ENCODE results near the gene MORC4. TPM values are rescaled to one million over a fixed set of nuclear protein-coding genes. Genes with fewer than 3 reads are reported as not detected.

Gene MORC4
- total RNA-seq, 1 experiment from 2014 or later = 23.0 TPM

GRCh38 chrX:106946464-106946863 is 53.5 kb downstream of the MORC4 start:
- intact Hi-C loops (cut with micrococcal nuclease) = no loop called here
- CTCF ChIA-PET = interaction anchor here (0.7 to 0.8 kb wide), 2 partner anchors 15 to 56 kb away, joined by 3 read pairs; no protein-coding TSS in a partner anchor
- no peak for TF ChIP-seq CTCF (IDR thresholded peaks at IDR 0.05; ENCODE audit: unreplicated experiment)
- H3K27ac Mint-ChIP-seq (ENCODE audit: low read depth, unreplicated experiment) = no peak overlapping the region
- H3K9me3 Mint-ChIP-seq (ENCODE audit: unreplicated experiment) = no peaks in the 10 kb centered on the region
- H3K27me3 Mint-ChIP-seq (ENCODE audit: insufficient read depth, unreplicated experiment) = peaks cover 89% of the 10 kb centered on the region
- no peak for DNase-seq (ENCODE audit: unreplicated experiment)
- BruUV-seq (replicated peaks) = no TSS peak
- POLR2A ChIA-PET = no interaction called here
- H3K4me1 Mint-ChIP-seq (ENCODE audit: insufficient read depth, unreplicated experiment) = no peaks in the 10 kb centered on the region
- peaks cover 11% of the 10 kb centered on the region for H3K36me3 Mint-ChIP-seq (ENCODE audit: insufficient read depth, unreplicated experiment)
- no peak overlapping the region for H3K4me3 Mint-ChIP-seq (ENCODE audit: unreplicated experiment)

- no peak overlapping the region for H3K27ac Mint-ChIP-seq (ENCODE audit: low read depth, unreplicated experiment)
- no peaks in the 10 kb centered on the region for H3K4me1 Mint-ChIP-seq (ENCODE audit: insufficient read depth, unreplicated experiment)
- ChIA-PET POLR2A (no interaction called here), CTCF (no interaction called here)
- peaks cover 11% of the 10 kb centered on the region for H3K36me3 Mint-ChIP-seq (ENCODE audit: insufficient read depth, unreplicated experiment)
- intact Hi-C loops (cut with micrococcal nuclease) = no loop called here
- DNase-seq (ENCODE audit: unreplicated experiment) = no peak
- peaks cover 44% of the 10 kb centered on the region for H3K27me3 Mint-ChIP-seq (ENCODE audit: insufficient read depth, unreplicated experiment)
- no TSS peak for BruUV-seq (replicated peaks)
- TF ChIP-seq CTCF (IDR thresholded peaks at IDR 0.05; ENCODE audit: unreplicated experiment) = no peak
- no peak overlapping the region for H3K4me3 Mint-ChIP-seq (ENCODE audit: unreplicated experiment)
- no peaks in the 10 kb centered on the region for H3K9me3 Mint-ChIP-seq (ENCODE audit: unreplicated experiment)
Observed at GRCh38 chrX:106940068-106940467, 59.9 kb downstream of the MORC4 start.

GRCh38 chrX:106939566-106939965 is 60.4 kb downstream of the MORC4 start:
- CTCF ChIA-PET = no interaction called here
- no peaks in the 10 kb centered on the region for H3K9me3 Mint-ChIP-seq (ENCODE audit: unreplicated experiment)
- no peak overlapping the region for H3K4me3 Mint-ChIP-seq (ENCODE audit: unreplicated experiment)

GRCh38 chrX:106936246-106936645 is 63.8 kb downstream of the MORC4 start:
- ChIA-PET CTCF (interaction anchor here (0.9 to 2.5 kb wide), 3 partner anchors 16 to 42 kb away, joined by 4 to 14 read pairs (median 5); no protein-coding TSS in a partner anchor), POLR2A (interaction anchor here (0.7 to 1.0 kb wide), 3 partner anchors 34 to 500 kb away, joined by 3 to 5 read pairs (median 3); no protein-coding TSS in a partner anchor)
- BruUV-seq (replicated peaks) = no TSS peak
- Mint-ChIP-seq H3K27me3 (ENCODE audit: insufficient read depth, unreplicated experiment) (peaks cover 25% of the 10 kb centered on the region), H3K4me1 (ENCODE audit: insufficient read depth, unreplicated experiment) (no peaks in the 10 kb centered on the region), H3K9me3 (ENCODE audit: unreplicated experiment) (no peaks in the 10 kb centered on the region), H3K27ac (ENCODE audit: low read depth, unreplicated experiment) (no peak overlapping the region), H3K36me3 (ENCODE audit: insufficient read depth, unreplicated experiment) (no peaks in the 10 kb centered on the region), H3K4me3 (ENCODE audit: unreplicated experiment) (no peak overlapping the region)
- no peak for TF ChIP-seq CTCF (IDR thresholded peaks at IDR 0.05; ENCODE audit: unreplicated experiment)
- DNase-seq (ENCODE audit: unreplicated experiment) = no peak
- intact Hi-C loops (cut with micrococcal nuclease) = no loop called here

More at GRCh38 chrX:106939566-106939965, 60.4 kb downstream of the MORC4 start:
- intact Hi-C loops (cut with micrococcal nuclease) = no loop called here
- POLR2A ChIA-PET = no interaction called here
- H3K4me1 Mint-ChIP-seq (ENCODE audit: insufficient read depth, unreplicated experiment) = no peaks in the 10 kb centered on the region
- no TSS peak for BruUV-seq (replicated peaks)
- TF ChIP-seq CTCF (IDR thresholded peaks at IDR 0.05; ENCODE audit: unreplicated experiment) = no peak
- no peak overlapping the region for H3K27ac Mint-ChIP-seq (ENCODE audit: low read depth, unreplicated experiment)
- no peak for DNase-seq (ENCODE audit: unreplicated experiment)
- H3K36me3 Mint-ChIP-seq (ENCODE audit: insufficient read depth, unreplicated experiment) = peaks cover 11% of the 10 kb centered on the region
- peaks cover 39% of the 10 kb centered on the region for H3K27me3 Mint-ChIP-seq (ENCODE audit: insufficient read depth, unreplicated experiment)

Data from MCF 10A (cell line).